Lower leg skin (tissue), 4 donors: ENCODE data around the gene MAGEB16. TPM values are rescaled to one million over a fixed set of nuclear protein-coding genes. Genes with fewer than 3 reads are reported as not detected.

Experiments
- DNase-seq, 2 donors: peaks; one replicate each; pipeline ENCODE4 v3.0.0-alpha.2; 2019; ENCODE audit warnings: low spot score in 2 of 2
- H3K4me3 ChIP-seq: fragments of 200-600 bp; sonication (generic); 2 replicates; pipeline ENCODE4 v1.5.1; 2017; ENCODE audit warnings: mild to moderate bottlenecking, low read depth; ENCODE audit not compliant: poor library complexity, severe bottlenecking
- CTCF ChIP-seq, 3 donors: fragments of 450-650 bp; IDR thresholded peaks; one replicate each; pipeline ENCODE4 v1.5.1; 2016; ENCODE audit warnings: antibody characterized with exemption in 3 of 3, mild to moderate bottlenecking in 3 of 3, moderate library complexity in 2 of 3
- POLR2A ChIP-seq, 2 donors: fragments of 450-650 bp; IDR thresholded peaks; one replicate each; pipeline ENCODE4 v1.6.1; 2016 to 2017; ENCODE audit warnings: antibody characterized with exemption in 2 of 2, mild to moderate bottlenecking in 1 of 2, moderate library complexity in 1 of 2
- WGBS, 2 donors: methylation state at CpG; one replicate each; pipeline ENCODE4 v1.1.5; 2018; 5-methylcytosine and 5-hydroxymethylcytosine counted together
- intact Hi-C: fragments of 100-400 bp; cut with DNase I; formaldehyde crosslinking; loops from one replicate; pipeline ENCODE4 v1.15.0; 2023; ENCODE audit warnings: low total_unique reads
- total RNA-seq, 4 donors: library from RNA; depleted of rRNA; stranded (reverse); fragments of >200 nt; gene quantifications; one replicate each; pipeline ENCODE4 v1.1.0, GENCODE V29; 2016

The MAGEB16 gene
- total RNA-seq, 4 donors from 2014 or later, result not detected

GRCh38 chrX:35809781-35810180 is 11.6 kb downstream of the MAGEB16 start:
- intact Hi-C loops, result no loop called here
- no peak overlapping the region for H3K4me3 ChIP-seq
- no peak for DNase-seq
- TF ChIP-seq CTCF (IDR thresholded peaks at IDR 0.05), result no peak
- no peak for TF ChIP-seq POLR2A (IDR thresholded peaks at IDR 0.05)
- 63 to 83% methylated on average over 4 of the region's 4 CpGs for WGBS, 2 donors

- intact Hi-C loops, result no loop called here
- 27 to 30% methylated on average over 4 of the region's 4 CpGs for WGBS, 2 donors
- peak in 1 of 2 donors; percentile 13 for DNase-seq
Measured at GRCh38 chrX:35819241-35819640, 21.1 kb downstream of the MAGEB16 start.

GRCh38 chrX:35826503-35826902 is 28.4 kb downstream of the MAGEB16 start:
- no peak overlapping the region for H3K4me3 ChIP-seq
- intact Hi-C loops, result no loop called here
- 29 to 33% methylated on average over 1 of the region's 1 CpG for WGBS, 2 donors
- no peak for TF ChIP-seq POLR2A (IDR thresholded peaks at IDR 0.05)
- no peak for TF ChIP-seq CTCF (IDR thresholded peaks at IDR 0.05)
- peak in 1 of 2 donors; percentile 13 for DNase-seq

More at GRCh38 chrX:35819241-35819640, 21.1 kb downstream of the MAGEB16 start:
- no peak for TF ChIP-seq POLR2A (IDR thresholded peaks at IDR 0.05)
- TF ChIP-seq CTCF (IDR thresholded peaks at IDR 0.05), result no peak
- no peak overlapping the region for H3K4me3 ChIP-seq

GRCh38 chrX:35829501-35829900 is 31.4 kb downstream of the MAGEB16 start:
- DNase-seq, result no peak
- 70 to 74% methylated on average over 3 of the region's 3 CpGs for WGBS, 2 donors
- intact Hi-C loops, result no loop called here

GRCh38 chrX:35841872-35842271 is 43.7 kb downstream of the MAGEB16 start:
- TF ChIP-seq POLR2A (IDR thresholded peaks at IDR 0.05) (no peak), CTCF (IDR thresholded peaks at IDR 0.05) (no peak)
- DNase-seq, result no peak
- 16 to 32% methylated on average over 2 of the region's 2 CpGs for WGBS, 2 donors
- intact Hi-C loops, result no loop called here
- no peak overlapping the region for H3K4me3 ChIP-seq

More at GRCh38 chrX:35829501-35829900, 31.4 kb downstream of the MAGEB16 start:
- no peak overlapping the region for H3K4me3 ChIP-seq
- TF ChIP-seq POLR2A (IDR thresholded peaks at IDR 0.05) (no peak), CTCF (IDR thresholded peaks at IDR 0.05) (no peak)

- TF ChIP-seq CTCF (IDR thresholded peaks at IDR 0.05) (no peak), POLR2A (IDR thresholded peaks at IDR 0.05) (no peak)
- intact Hi-C loops, result no loop called here
- no peak for DNase-seq
- 39 to 44% methylated on average over 3 of the region's 3 CpGs for WGBS, 2 donors
- H3K4me3 ChIP-seq, result no peak overlapping the region
Measured at GRCh38 chrX:35842674-35843073, 44.5 kb downstream of the MAGEB16 start.
